Activated T-cell treated with anti-CD3 and anti-CD28 coated beads, Interleukin-2, amount 50 U/mL, for 24 hours (primary cell): Measurements from ENCODE around the gene HSPA1B.
"Not testable (repeated sequence)": the region's sequence is repeated elsewhere in the genome, so short reads cannot be mapped to it uniquely, and the experiment has no call there.

ENCODE experiments used
- DNase-seq: peaks from one replicate; pipeline ENCODE4 v3.0.0-alpha.2; 2020
- H3K27ac Mint-ChIP-seq: 2 replicates; pipeline ENCODE4 v1.8.0; 2020; ENCODE audit warnings: mild to moderate bottlenecking, mixed read lengths
- H3K27me3 Mint-ChIP-seq: 2 replicates; pipeline ENCODE4 v1.8.0; 2020; ENCODE audit warnings: mixed read lengths
- H3K36me3 Mint-ChIP-seq: 2 replicates; pipeline ENCODE4 v1.8.0; 2020; ENCODE audit warnings: low read depth, mixed read lengths
- H3K4me1 Mint-ChIP-seq: 2 replicates; pipeline ENCODE4 v1.8.0; 2020; ENCODE audit warnings: low read depth, mixed read lengths
- H3K4me3 Mint-ChIP-seq: 2 replicates; pipeline ENCODE4 v1.8.0; 2020; ENCODE audit warnings: mild to moderate bottlenecking, moderate library complexity, mixed read lengths
- H3K9me3 Mint-ChIP-seq: 2 replicates; pipeline ENCODE4 v1.8.0; 2020; ENCODE audit warnings: mixed read lengths

HSPA1B gene

GRCh38 chr6:31850765-31851484 is 23.4 kb downstream of the HSPA1B start:
- peak overlapping the region; percentile 20 for H3K27ac Mint-ChIP-seq
- no peak for DNase-seq
- no peaks in the 10 kb centered on the region for H3K9me3 Mint-ChIP-seq
- H3K4me3 Mint-ChIP-seq, result no peak overlapping the region
- H3K4me1 Mint-ChIP-seq, result no peaks in the 10 kb centered on the region
- no peaks in the 10 kb centered on the region for H3K27me3 Mint-ChIP-seq
- H3K36me3 Mint-ChIP-seq, result peaks cover 6% of the 10 kb centered on the region

GRCh38 chr6:31851485-31851832 is 23.9 kb downstream of the HSPA1B start:
- Mint-ChIP-seq H3K27me3 (no peaks in the 10 kb centered on the region), H3K4me3 (no peak overlapping the region), H3K4me1 (no peaks in the 10 kb centered on the region), H3K27ac (peak overlapping the region; percentile 20), H3K9me3 (no peaks in the 10 kb centered on the region), H3K36me3 (peaks cover 6% of the 10 kb centered on the region)
- no peak for DNase-seq

DNA sequence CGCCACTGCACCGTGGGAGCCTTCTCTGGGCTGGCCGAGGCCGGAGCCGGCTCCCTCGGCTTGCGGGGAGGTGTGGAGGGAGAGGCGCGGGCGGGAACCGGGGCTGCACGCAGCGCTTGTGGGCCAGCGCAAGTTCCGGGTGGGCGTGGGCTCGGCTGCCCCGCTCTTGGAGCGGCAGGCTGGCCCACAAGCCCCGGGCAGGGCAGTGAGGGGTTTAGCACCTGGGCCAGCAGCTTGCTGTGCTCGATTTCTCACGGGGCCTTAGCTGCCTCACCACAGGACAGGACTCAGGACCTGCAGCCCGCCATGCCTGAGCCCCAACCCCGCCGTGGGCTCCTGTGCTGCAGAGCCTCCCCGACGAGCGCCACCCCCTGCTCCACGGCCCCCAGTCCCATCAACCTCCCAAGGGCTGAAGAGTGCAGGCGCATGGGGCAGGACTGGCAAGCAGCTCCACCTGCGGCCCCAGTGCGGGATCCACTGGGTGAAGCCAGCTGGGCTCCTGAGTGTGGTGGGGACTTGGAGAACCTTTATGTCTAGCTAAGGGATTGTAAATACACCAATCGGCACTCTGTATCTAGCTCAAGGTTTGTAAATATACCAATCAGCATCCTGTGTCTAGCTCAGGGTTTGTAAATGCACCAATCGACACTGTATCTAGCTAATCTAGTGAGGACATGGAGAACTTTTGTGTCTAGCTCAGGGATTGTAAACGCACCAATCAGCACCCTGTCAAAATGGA is 24.6 kb downstream of the HSPA1B start:
- not testable (repeated sequence) for DNase-seq, H3K27ac Mint-ChIP-seq, H3K4me3 Mint-ChIP-seq, H3K4me1 Mint-ChIP-seq, H3K9me3 Mint-ChIP-seq, H3K27me3 Mint-ChIP-seq
- H3K36me3 Mint-ChIP-seq, result peaks cover 10% of the 10 kb centered on the region

DNA sequence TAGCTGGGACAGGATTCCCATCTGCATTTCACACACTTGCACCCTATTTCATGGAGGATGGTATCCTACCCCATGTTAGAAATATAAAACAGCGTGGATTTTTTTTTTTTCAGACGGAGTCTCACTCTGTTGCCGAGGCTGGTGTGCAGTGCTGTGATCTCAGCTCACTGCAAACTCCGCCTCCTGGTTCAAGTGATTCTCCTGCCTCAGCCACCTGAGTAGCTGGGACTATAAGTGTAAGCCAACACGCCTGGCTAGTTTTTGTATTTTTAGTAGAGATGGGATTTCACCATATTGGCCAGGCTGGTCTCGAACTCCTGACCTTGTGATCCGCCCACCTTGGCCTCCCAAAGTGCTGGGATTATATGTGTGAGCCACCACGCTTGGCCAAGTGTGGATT is 30.2 kb downstream of the HSPA1B start:
- H3K27ac Mint-ChIP-seq, H3K27me3 Mint-ChIP-seq, H3K9me3 Mint-ChIP-seq, H3K4me3 Mint-ChIP-seq, DNase-seq: not testable (repeated sequence)
- H3K4me1 Mint-ChIP-seq, result peaks cover 17% of the 10 kb centered on the region
- peaks cover 48% of the 10 kb centered on the region for H3K36me3 Mint-ChIP-seq

- no peaks in the 10 kb centered on the region for H3K27me3 Mint-ChIP-seq
- H3K9me3 Mint-ChIP-seq, result no peaks in the 10 kb centered on the region
- peaks cover 21% of the 10 kb centered on the region for H3K4me1 Mint-ChIP-seq
- H3K4me3 Mint-ChIP-seq, result no peak overlapping the region
- H3K27ac Mint-ChIP-seq, result no peak overlapping the region
- DNase-seq, result no peak
- peaks cover 45% of the 10 kb centered on the region for H3K36me3 Mint-ChIP-seq
Observed at GRCh38 chr6:31858707-31859106, 31.2 kb downstream of the HSPA1B start.

- no peak for DNase-seq
- Mint-ChIP-seq H3K4me3 (no peak overlapping the region), H3K36me3 (peaks cover 45% of the 10 kb centered on the region), H3K27me3 (no peaks in the 10 kb centered on the region), H3K27ac (no peak overlapping the region), H3K4me1 (peaks cover 28% of the 10 kb centered on the region), H3K9me3 (no peaks in the 10 kb centered on the region)
Observed at GRCh38 chr6:31859923-31860322, 32.4 kb downstream of the HSPA1B start.

- Mint-ChIP-seq H3K27ac (no peak overlapping the region), H3K27me3 (no peaks in the 10 kb centered on the region), H3K4me1 (peaks cover 28% of the 10 kb centered on the region), H3K4me3 (no peak overlapping the region), H3K9me3 (no peaks in the 10 kb centered on the region), H3K36me3 (peaks cover 45% of the 10 kb centered on the region)
- DNase-seq, result no peak
Observed at GRCh38 chr6:31860349-31860748, 32.8 kb downstream of the HSPA1B start.

DNA sequence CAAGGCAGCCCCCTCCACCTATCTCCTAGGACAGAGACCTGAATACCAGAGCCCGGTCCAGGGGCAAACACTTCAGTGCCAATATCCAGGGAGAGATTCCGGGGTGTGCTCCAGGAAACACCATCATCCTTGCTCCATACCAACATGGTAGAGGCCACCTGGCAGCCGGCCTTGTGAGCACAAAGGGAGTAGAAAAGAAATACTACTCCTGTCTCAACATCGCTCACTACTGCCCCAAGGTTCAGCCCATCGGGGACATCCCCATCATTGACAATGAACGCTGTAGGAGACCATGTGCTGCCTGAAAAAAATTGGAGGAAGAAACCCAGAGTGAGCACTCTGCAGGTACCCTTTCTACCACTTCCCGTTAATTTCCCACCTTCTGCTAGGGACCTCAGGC is 33.6 kb downstream of the HSPA1B start:
- H3K9me3 Mint-ChIP-seq, result no peaks in the 10 kb centered on the region
- no peak overlapping the region for H3K27ac Mint-ChIP-seq
- peaks cover 28% of the 10 kb centered on the region for H3K4me1 Mint-ChIP-seq
- peaks cover 45% of the 10 kb centered on the region for H3K36me3 Mint-ChIP-seq
- peak overlapping the region; percentile 95 for H3K4me3 Mint-ChIP-seq
- DNase-seq, result no peak
- no peaks in the 10 kb centered on the region for H3K27me3 Mint-ChIP-seq

- DNase-seq, result no peak
- peaks cover 43% of the 10 kb centered on the region for H3K36me3 Mint-ChIP-seq
- no peaks in the 10 kb centered on the region for H3K27me3 Mint-ChIP-seq
- H3K4me3 Mint-ChIP-seq, result peak overlapping the region; percentile 95
- peak overlapping the region; percentile 94 for H3K27ac Mint-ChIP-seq
- peaks cover 28% of the 10 kb centered on the region for H3K4me1 Mint-ChIP-seq
- no peaks in the 10 kb centered on the region for H3K9me3 Mint-ChIP-seq
Observed at GRCh38 chr6:31861919-31862343, 34.4 kb downstream of the HSPA1B start.

DNA sequence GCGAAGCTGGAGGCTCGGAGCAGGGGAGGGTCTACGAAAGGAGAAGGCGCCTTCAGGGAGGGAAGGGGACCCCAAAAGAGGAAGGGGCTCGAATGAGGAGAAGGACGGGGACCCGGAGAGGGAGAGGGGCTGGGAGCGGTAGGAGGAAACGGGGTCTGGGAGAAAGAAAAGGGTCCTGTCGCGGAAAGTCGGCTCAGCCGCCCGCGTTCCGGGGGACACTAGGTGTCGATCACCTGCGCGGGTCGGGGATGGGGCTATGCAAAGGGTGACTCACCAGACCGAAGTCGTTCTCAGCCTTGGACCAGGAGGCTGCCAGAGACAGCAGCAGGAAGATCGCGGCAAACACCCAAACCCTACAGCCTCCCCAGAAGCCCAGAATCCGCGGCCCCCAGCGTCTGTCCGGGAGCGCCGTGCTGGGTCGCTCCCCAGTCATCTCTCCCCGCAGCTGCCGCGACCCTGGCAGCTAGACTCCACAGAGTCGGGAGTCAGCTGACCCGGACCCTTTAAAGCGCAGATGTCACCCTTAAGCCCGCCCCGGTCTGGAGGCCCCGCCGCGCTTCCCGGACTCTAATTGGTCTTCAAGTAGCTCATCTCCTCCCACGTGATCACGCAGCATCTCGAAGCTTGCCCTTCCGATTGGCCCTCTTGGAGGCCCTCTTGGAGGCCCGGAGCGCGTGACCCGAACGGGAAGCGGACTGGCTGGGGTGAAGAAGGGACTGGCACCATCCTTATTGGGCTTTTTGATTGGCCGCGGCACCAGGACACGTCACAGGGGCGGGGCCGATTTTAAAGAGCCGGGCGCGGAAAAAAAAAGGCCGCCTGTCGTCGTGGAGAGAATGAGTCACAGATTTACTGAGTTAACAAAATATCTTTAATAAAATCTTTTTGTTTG is 35.1 kb downstream of the HSPA1B start, which contains the start of gene NEU1:
NEU1 (minus strand) TSS at position 478 of the 892 bp plus-strand sequence; CDS start at position 433, 45 bp downstream.
- Mint-ChIP-seq H3K27ac (peak within 1 kb of the TSS; percentile 94), H3K36me3 (peaks cover 36% of the 10 kb centered on the region), H3K27me3 (no peaks in the 10 kb centered on the region), H3K4me3 (peak within 1 kb of the TSS; percentile 95), H3K9me3 (no peaks in the 10 kb centered on the region), H3K4me1 (peaks cover 28% of the 10 kb centered on the region)
- peak; percentile 96 for DNase-seq

GRCh38 chr6:31864123-31864562 is 36.6 kb downstream of the HSPA1B start:
- not testable (repeated sequence) for H3K9me3 Mint-ChIP-seq, H3K27me3 Mint-ChIP-seq
- H3K27ac Mint-ChIP-seq, result peak overlapping the region; percentile 94

GRCh38 chr6:31864818-31865204 is 37.3 kb downstream of the HSPA1B start:
- Mint-ChIP-seq H3K27me3 (no peaks in the 10 kb centered on the region), H3K4me3 (no peak overlapping the region), H3K36me3 (peaks cover 17% of the 10 kb centered on the region), H3K9me3 (no peaks in the 10 kb centered on the region), H3K27ac (no peak overlapping the region), H3K4me1 (peaks cover 28% of the 10 kb centered on the region)
- no peak for DNase-seq

More at GRCh38 chr6:31864123-31864562, 36.6 kb downstream of the HSPA1B start:
- Mint-ChIP-seq H3K4me3 (peak overlapping the region; percentile 95), H3K36me3 (peaks cover 24% of the 10 kb centered on the region), H3K4me1 (peaks cover 28% of the 10 kb centered on the region)
- peak; percentile 63 for DNase-seq

- Mint-ChIP-seq H3K27me3 (no peaks in the 10 kb centered on the region), H3K9me3 (no peaks in the 10 kb centered on the region), H3K4me1 (peaks cover 28% of the 10 kb centered on the region), H3K36me3 (peaks cover 11% of the 10 kb centered on the region), H3K27ac (no peak overlapping the region), H3K4me3 (no peak overlapping the region)
- no peak for DNase-seq
Observed at GRCh38 chr6:31865205-31866118, 37.9 kb downstream of the HSPA1B start.

- not testable (repeated sequence) for H3K27ac Mint-ChIP-seq, H3K27me3 Mint-ChIP-seq, H3K9me3 Mint-ChIP-seq, H3K4me1 Mint-ChIP-seq, H3K36me3 Mint-ChIP-seq, H3K4me3 Mint-ChIP-seq, DNase-seq
Observed at GRCh38 chr6:31868658-31868971, 41.1 kb downstream of the HSPA1B start.
